Skin epidermis (tissue), 12 donors: ENCODE measurements around the gene NHLH1.

Experiments
- H3K27ac ChIP-seq, 21 experiments: fragments of 200-600 bp; sonication (generic) in 11 of 21; one replicate each; pipeline ENCODE4 v1.5.0; 2020; ENCODE audit warnings: mild to moderate bottlenecking in 3 of 21, inconsistent platforms in 2 of 21, moderate library complexity in 2 of 21
- H3K4me3 ChIP-seq, 7 experiments: fragments of 200-600 bp; sonication (generic) in 2 of 7; one replicate each; pipeline ENCODE4 v1.5.0; 2020; ENCODE audit warnings: inconsistent platforms in 2 of 7, mild to moderate bottlenecking in 2 of 7, moderate library complexity in 1 of 7

The NHLH1 gene

DNA sequence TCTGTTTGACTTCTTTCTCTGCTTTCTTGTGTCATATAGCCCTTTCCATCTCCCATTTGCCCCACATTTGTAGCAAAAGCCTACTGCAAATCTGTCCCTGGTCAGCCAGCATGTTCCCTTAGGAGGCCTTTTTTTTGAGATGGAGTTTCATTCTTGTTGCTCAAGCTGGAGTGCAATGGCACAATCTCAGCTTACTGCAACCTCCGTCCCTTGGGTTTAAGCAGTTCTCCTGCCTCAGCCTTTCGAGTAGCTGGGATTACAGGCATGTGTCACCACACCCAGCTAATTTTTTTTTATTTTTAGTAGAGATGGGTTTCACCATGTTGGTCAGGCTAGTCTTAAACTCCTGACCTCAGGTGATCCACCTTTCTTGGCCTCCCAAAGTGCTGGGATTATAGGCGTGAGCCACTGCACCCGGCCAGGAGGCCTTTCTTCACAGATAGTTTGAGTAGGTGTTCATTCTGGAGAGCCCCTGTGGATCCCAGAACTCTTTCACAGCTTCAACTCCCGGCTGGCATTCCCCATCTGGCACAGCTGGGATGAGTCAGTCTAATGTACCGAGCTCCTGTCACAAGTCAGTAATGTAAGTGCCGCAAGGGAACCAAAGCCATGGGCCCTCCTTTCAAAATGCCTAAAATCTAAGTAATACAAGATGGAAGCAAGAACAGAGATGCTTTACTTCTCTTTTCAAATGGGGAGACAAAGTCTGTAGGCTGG lies 9.4 kb upstream of the NHLH1 start:
- no peak overlapping the region for H3K27ac ChIP-seq
- H3K4me3 ChIP-seq = no peak overlapping the region

DNA sequence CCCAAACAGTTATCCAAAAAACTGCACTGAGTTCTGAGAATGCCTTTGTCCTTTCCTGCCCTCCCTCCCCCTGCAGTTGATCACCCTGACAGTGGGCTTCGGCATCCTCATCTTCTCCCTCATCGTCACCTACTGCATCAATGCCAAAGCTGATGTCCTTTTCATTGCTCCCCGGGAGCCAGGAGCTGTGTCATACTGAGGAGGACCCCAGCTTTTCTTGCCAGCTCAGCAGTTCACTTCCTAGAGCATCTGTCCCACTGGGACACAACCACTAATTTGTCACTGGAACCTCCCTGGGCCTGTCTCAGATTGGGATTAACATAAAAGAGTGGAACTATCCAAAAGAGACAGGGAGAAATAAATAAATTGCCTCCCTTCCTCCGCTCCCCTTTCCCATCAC lies 8.8 kb upstream of the NHLH1 start:
- no peak overlapping the region for H3K4me3 ChIP-seq
- H3K27ac ChIP-seq = no peak overlapping the region

DNA sequence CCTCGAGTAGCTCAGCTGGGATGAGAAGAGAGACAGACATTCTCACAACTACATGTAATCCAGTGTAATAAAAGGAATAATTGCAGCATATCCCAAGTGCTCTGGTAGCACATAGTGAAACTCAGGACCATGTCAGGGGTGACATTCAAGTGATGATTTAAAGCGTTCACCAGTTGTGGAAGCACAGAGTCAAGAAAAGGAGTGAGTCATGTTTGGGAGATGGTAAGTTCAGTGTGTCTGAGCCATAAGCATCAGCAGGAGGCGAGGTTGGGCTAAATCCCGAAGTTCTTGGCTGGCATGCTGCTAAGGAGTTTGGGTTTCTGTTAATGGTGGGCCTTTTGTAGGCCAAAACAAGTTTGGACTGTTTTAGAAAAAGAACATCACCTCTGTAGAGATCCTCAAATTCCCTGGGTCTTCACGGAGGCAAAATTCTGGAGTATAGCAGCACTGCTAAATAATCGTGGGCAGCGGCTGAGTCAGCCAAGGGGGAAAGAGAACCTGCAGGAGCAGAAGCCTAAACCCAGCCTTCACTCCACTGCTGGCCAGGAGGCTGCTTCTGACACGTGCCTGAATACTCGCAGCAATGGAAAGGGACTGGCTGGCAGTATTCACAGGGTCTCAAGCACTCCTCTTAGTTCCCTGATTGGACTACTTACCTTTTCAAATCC lies 7.2 kb upstream of the NHLH1 start:
- H3K27ac ChIP-seq = no peak overlapping the region
- H3K4me3 ChIP-seq = no peak overlapping the region

DNA sequence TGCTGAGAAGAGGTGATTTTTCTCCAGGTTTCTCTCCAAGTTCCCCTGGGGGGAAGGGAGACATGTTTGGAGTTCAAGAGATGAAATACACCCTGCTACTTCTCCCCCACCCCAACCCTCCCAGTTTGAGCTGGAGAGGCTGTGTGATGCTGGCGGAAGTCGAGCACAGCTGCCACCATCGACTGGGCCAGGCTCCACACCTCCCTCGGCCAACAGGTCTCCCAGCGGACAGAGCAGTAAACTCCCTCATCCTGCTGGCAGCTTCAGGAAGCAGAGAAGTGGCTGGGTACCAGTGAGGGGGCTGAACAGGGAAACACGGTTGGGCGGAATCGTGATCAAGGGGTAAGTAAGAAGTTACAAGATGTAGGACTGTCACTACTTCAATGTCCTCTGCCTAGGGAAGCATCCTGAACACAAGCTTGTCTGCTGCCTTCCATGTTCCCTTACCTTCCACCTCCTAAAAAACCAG lies 6.6 kb upstream of the NHLH1 start:
- H3K4me3 ChIP-seq = no peak overlapping the region
- H3K27ac ChIP-seq = no peak overlapping the region

DNA sequence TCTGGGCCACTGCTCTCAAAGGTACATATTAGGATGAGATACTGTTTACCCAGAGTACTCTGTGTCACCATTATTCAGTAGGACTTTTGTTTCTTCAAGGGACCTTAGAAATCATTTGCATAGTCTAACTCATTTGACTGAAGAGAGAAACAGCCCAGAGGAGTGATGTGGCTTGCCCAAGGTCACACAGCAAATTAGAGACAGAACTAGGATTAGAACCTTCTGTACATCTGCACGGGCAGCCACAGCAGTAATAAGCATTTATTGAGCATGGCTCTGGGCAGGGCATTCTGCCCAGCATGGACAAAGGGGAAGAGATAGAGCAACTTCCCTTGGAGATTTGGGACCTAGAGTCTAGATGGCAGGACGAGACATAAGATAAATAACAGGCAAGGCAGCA lies 5.7 kb upstream of the NHLH1 start:
- Histone ChIP-seq H3K4me3 (no peak overlapping the region), H3K27ac (no peak overlapping the region)

DNA sequence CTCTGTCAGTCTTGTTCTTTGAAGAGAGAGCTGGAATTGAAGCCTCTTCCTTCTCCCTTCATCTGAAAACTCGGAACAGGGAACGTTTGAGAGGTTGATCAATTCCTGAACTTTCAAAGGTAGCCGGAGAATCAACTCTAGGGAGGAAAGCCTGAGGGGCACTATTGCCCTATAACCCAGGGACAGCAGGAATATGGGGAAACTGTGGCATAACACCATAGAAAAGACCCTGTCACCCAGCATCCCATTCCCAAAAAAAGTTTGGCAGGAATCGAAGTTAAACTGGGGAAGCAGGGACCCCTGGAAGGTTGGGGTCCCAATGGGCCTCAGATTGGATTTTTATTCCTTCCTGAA lies 5.1 kb upstream of the NHLH1 start:
- no peak overlapping the region for H3K4me3 ChIP-seq
- H3K27ac ChIP-seq = no peak overlapping the region

DNA sequence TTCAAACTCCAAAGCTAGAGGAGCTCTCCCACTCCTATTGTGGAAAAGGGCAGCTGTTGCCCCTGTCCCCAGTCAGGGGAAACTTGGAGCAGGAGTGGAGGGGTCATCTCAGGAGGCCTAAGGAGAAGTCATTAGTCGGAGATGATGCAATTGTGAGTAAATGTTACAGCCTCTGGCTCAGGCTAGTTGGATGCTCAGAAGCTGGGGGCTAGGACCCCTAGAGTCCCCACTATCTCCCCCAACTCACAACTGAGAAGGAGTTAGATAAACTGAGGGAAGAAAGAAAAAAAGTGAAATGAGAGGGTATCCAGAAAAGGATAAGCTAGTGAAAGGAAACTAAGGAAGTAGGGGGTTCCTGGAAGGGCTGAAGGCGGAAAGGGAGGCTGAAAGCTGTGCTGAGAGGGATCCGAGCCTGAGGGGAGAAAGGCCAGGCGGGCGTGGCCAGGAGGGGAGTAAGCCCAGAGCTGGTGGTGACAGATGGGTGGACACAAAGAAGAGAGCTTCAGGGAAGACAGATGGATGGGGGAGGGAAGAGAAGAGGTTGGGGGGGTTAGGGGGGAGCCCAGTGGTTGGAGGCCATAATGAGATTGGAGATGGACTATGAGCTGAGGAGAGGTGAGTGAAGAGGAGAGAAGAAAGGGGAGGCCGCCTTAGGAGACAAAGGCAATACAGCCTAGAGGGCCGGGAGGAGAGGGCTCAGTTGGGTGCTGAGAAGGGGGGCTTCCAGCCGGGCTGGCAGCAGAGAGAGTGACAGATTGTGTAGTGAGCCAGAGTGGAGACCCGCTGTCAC lies 4.5 kb upstream of the NHLH1 start:
- no peak overlapping the region for H3K4me3 ChIP-seq
- no peak overlapping the region for H3K27ac ChIP-seq

DNA sequence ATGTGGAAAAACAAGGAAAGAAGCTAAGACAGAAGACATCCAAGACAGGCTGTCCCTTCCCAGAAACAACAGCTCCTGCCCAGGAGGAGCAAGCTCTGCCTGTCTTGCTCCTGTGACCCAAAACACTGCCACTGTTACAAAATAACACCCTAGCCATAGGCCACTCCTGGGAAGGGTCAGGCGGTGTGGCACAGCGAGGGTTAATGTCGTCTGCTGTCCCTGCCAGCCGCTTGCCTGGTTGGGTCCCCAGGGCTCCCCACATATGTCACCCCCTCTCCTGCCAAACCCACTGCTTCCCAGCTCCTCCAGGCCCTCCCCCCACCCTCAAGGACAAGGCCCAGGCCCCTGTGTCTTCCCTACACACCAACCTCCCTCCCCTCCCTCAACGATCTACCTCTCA lies 3.9 kb upstream of the NHLH1 start:
- H3K4me3 ChIP-seq = no peak overlapping the region
- no peak overlapping the region for H3K27ac ChIP-seq

DNA sequence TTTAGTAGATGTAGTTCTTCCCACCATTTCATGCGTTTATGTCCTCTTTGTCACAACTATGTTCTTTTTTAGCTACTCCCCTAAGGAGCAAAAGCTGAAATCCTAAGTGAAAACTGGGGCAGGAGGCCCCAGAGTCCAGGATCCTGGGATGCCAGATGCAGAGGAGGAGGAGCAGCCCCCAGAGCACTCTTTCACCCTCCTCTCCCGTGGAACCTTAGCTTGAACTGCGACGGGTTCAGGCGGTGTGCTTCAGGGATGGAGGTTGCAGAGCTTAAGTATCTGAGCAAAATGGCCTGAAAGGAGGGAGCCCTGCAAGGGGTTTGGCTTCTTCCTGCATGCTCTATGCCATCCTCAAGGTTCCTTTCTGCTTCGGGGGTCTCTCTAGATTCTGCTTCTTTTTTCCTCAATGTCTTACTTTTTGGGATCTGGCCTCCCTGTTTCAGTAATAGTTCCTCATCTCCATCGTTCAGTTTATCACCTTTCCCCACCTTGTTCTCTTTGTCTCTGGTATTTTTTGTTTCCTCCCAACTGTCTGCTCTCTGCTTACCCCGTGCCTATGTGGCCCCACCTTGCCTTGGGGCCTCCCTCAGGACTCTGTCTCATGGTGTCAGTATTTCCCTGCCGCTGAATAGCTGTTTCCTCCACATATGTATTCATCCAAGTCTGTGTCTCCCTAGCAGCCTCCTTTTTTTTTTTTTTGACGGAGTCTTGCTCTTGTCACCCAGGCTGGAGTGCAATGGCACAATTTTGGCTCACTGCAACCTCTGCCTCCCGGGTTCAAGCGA lies 2.7 kb upstream of the NHLH1 start:
- Histone ChIP-seq H3K27ac (no peak overlapping the region), H3K4me3 (no peak overlapping the region)

DNA sequence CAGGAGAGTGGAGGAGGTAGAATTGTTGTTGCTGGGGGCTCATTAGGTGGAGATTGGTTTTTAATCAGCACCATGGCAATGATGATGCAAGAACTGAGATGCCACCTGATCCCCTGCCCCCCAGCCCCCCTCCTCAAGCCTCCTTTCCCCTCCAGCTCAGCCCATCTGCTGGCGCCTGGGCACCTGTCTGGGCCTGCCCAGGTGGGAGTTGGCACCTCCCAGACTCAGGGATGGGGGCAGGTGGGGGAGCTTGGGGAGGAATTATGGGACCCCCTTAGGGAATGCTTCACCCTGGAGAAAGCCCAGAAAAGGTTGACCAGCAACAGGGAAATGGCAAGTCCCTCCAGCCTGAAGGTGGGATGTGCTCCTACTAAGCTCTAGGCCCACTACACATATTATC lies 1.5 kb upstream of the NHLH1 start:
- no peak overlapping the region for H3K4me3 ChIP-seq
- no peak overlapping the region for H3K27ac ChIP-seq

DNA sequence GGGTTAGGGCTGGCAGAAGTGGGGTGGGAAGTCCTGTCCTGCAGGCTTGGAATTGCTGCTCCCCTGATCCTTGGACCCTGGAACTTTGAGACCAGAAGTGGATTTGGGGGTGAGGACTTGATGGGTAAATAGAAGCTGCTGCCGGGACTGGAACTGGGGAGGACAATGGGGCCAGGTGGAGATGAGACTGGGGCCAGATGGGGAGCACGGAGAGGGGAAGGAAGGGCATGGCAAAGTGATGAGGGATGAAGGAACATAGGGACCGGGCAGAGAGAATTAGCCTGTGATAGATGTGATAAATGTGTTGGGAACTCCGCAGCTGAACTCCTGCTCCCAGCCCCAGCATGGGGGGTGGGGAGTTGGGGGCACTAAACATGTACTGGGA lies 637 bp downstream of the NHLH1 start:
- Histone ChIP-seq H3K27ac (no peak overlapping the region), H3K4me3 (no peak overlapping the region)

DNA sequence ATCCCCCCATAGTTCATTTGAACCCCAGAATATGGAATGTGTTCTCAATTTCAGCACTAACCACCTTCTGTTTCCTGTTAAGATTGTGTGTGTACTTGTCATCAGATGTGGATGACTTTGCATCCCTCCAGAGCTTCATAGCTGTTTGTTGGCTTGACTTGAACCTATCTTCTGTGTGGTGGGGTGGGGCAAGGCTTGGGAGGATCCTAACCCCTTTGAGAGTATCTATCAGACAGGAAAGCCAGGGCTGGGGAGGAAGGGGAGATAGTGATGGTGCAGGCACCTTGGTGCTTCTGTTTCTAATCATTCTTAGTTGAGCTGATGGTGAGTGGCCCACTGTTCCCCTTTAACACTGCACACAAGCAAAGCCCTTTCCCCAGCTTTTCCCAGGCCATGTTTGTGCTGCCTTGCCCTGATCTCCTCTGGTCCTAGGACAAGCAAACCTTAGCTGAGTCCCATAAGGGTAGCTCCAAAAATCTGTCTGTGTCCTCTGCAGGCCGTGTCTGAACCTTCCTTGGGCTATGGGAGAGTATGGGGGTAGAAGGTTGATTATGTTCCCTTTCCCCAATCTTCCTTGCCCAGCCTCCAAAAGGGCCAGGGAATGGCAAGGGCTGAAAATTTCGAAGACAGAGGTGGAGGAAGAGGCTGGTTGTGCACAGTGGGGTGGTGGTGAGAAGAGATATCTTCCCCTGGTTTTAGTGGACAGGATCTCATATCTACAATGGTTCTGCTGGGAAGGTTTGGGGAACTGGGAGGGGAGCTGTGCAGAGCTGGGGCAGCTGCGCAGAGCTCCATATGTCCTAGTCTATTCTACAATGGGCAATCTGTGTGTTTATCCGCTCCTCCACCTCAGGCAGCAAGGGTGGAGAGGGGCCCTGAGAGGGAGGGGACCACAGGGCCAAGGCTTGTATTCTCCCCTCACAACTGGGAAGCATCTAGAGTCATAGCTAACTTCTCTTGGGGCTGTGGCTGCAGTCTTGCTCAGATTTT lies 1.4 kb downstream of the NHLH1 start:
- Histone ChIP-seq H3K4me3 (no peak overlapping the region), H3K27ac (no peak overlapping the region)

DNA sequence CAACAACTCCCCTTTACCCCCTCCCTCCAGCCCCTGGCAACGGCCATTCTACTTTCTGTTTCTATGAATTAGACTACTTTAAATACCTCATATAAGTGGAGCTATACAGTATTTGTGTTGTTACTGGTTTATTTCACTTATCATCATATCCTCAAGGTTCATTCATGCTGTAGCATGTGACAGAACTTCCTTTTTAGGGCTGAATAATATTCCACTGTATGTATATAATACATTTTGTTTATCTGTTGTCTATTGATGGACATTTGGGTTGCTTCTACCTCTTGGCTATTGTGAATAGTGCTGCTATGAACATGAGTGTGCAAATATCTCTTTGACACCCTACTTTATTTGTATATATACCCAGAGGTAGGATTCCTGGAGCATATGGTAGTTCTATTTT lies 2.2 kb downstream of the NHLH1 start:
- Histone ChIP-seq H3K27ac (no peak overlapping the region), H3K4me3 (no peak overlapping the region)

DNA sequence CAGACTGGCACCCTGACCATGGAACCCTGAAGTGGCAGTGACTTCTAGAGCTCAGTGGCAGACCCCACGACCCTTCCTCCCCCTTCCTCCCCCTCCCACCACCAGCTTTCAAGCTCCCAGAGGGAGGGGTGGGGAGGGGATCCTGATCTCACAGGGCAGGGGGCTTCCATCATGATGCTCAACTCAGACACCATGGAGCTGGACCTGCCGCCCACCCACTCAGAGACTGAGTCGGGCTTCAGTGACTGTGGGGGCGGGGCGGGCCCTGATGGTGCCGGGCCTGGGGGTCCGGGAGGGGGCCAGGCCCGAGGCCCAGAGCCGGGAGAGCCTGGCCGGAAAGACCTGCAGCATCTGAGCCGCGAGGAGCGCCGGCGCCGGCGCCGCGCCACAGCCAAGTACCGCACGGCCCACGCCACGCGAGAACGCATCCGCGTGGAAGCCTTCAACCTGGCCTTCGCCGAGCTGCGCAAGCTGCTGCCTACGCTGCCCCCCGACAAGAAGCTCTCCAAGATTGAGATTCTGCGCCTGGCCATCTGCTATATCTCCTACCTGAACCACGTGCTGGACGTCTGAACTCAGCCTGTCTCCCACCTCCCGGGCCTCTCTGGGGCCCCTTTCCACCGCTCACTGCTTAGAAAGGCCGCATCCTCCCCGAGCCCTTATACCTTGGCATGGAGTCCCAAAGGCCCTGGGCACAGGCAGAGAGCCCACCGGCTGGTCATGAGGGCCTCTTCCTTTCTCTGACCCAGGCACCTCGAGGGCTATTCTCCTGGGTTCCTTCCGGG lies 3.9 kb downstream of the NHLH1 start:
- no peak overlapping the region for H3K27ac ChIP-seq
- no peak overlapping the region for H3K4me3 ChIP-seq

DNA sequence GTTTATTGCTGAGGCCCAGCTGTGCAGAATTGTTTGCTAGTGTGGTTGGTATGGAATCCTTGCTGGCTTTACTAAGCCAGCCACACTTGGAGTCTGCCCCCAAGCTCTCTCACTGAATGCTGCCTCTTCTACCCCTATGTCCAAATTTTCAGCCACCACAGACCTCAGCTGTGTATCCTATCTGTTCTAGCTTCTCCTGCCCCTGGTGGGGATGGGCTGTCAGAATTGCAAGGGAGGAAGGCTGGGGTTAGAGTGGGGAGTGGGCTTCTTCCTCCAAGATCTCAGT lies 4.4 kb downstream of the NHLH1 start:
- no peak overlapping the region for H3K4me3 ChIP-seq
- H3K27ac ChIP-seq = no peak overlapping the region

DNA sequence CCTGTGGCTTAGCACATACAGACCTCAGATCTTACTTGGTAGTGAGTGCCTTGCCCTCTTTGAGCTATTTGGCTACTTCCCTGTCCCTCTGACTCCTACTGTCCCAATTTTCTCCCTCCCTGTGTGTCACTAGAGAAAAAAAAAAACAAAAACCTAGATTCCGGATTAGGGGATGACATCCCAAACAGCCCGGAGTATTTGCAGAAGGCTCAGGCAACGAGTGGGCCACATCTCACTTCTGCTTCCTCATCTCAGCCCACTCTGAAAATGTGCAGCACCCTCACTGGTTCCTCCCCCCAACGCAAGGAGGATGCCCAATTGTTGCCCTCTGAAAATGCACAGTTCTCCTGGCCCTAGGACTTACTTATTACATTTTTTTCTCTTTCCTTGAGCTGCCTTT lies 4.9 kb downstream of the NHLH1 start:
- Histone ChIP-seq H3K27ac (no peak overlapping the region), H3K4me3 (no peak overlapping the region)

DNA sequence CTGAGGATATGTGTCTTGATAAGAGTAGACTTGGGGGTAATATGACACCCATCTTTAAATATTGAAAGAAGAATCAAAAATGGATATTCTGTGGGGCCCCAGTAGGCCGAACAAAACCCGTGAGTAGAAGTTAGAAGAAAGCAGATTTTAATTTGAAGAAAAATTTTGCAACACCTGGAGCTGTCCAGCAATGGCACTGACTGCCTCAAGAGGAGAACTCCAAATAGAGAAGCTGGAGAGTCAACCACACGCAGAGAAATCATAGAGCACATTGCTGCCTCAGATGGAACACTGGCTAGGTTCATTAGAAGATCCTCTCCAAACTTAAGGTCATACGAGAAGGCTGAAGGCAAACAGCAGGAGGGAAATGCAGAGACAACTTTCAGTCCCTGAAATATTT lies 6.8 kb downstream of the NHLH1 start:
- Histone ChIP-seq H3K4me3 (no peak overlapping the region), H3K27ac (no peak overlapping the region)

DNA sequence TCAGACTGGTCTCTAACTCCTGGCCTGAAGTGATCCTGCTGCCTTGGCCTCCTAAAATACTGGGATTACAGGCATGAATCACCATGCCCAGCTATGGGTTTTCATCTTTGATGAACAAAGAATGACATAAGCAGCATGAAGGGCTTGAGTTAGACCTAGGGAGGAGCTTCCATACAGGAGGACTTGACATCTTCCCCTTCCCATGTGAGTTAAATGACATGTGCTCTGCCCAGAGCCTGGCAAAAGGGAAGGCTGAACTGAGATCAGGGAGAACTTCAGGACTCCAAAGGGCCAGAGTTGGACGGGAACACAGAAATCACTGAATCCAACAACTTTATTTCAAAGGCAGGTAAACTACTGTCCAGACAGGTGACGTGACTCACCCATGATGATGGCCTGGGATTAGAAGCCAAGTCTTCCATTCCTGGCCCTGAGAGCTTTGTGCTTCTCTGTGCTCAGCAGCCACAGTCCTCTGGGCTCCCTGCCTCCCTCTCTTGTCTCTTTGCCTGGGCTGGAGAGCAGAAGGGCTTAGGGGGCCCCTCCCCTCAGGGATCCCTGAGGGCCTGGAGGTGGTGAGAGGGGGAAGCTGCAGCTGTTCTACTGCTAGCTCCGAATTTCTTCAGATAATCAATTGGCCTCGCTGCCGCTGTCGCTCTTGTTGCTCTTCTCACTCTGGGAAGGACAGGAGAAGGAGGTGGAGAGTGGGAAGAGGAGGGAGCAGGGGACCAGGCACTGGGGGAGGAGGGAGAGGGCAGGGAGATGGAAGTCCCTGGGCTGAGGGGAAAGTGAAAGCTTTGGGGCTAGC lies 7.6 kb downstream of the NHLH1 start:
- Histone ChIP-seq H3K4me3 (no peak overlapping the region), H3K27ac (peak overlapping the region in 6 of 21 experiments; percentile 1 to 48 (median 40))
